IPS-18a (cell line): ENCODE measurements around the gene LONP2.
A peak's percentile ranks its signal among the peaks of the same experiment; 100 is the strongest.
"Not testable (repeated sequence)": the region's sequence is repeated elsewhere in the genome, so short reads cannot be mapped to it uniquely, and the experiment has no call there.

ENCODE experiments used
- H3K27ac ChIP-seq: one replicate; pipeline ENCODE4 v1.5.1; 2013; ENCODE audit warnings: low read length
- H3K27me3 ChIP-seq: one replicate; pipeline ENCODE4 v1.6.1; 2013; ENCODE audit warnings: mild to moderate bottlenecking, low read length; ENCODE audit not compliant: control insufficient read depth, insufficient read depth
- H3K36me3 ChIP-seq: one replicate; pipeline ENCODE4 v1.6.1; 2013; ENCODE audit warnings: low read depth, low read length; ENCODE audit not compliant: control insufficient read depth
- H3K4me1 ChIP-seq: one replicate; pipeline ENCODE4 v1.6.1; 2013; ENCODE audit warnings: low read depth, low read length; ENCODE audit not compliant: control insufficient read depth
- H3K4me3 ChIP-seq: one replicate; pipeline ENCODE4 v1.5.1; 2013; ENCODE audit warnings: low read length
- H3K9ac ChIP-seq: one replicate; pipeline ENCODE4 v1.6.1; 2013; ENCODE audit warnings: mild to moderate bottlenecking, low read length, moderate library complexity
- H3K9me3 ChIP-seq: one replicate; pipeline ENCODE4 v1.6.1; 2013; ENCODE audit warnings: low read depth, low read length; ENCODE audit not compliant: control insufficient read depth

LONP2 gene

GRCh38 chr16:48374255-48374654, 130.2 kb downstream of the LONP2 start:
- Histone ChIP-seq H3K9ac (no peak overlapping the region), H3K36me3 (no peaks in the 10 kb centered on the region), H3K9me3 (no peaks in the 10 kb centered on the region), H3K27ac (no peak overlapping the region), H3K4me3 (no peak overlapping the region), H3K27me3 (no peaks in the 10 kb centered on the region), H3K4me1 (peaks cover 32% of the 10 kb centered on the region)

- H3K9me3 ChIP-seq, H3K4me3 ChIP-seq, H3K27ac ChIP-seq, H3K9ac ChIP-seq, H3K27me3 ChIP-seq, H3K36me3 ChIP-seq: not testable (repeated sequence)
- H3K4me1 ChIP-seq, result peaks cover 43% of the 10 kb centered on the region
Measured at GRCh38 chr16:48377301-48377700, 133.2 kb downstream of the LONP2 start.

GRCh38 chr16:48378276-48378675, 134.2 kb downstream of the LONP2 start:
- H3K9ac ChIP-seq, result no peak overlapping the region
- no peak overlapping the region for H3K4me3 ChIP-seq
- no peaks in the 10 kb centered on the region for H3K36me3 ChIP-seq
- H3K9me3 ChIP-seq, result no peaks in the 10 kb centered on the region
- H3K4me1 ChIP-seq, result peaks cover 43% of the 10 kb centered on the region
- H3K27me3 ChIP-seq, result no peaks in the 10 kb centered on the region
- H3K27ac ChIP-seq, result no peak overlapping the region

GRCh38 chr16:48378836-48379235, 134.7 kb downstream of the LONP2 start:
- Histone ChIP-seq H3K4me3 (peak overlapping the region; percentile 9), H3K9me3 (no peaks in the 10 kb centered on the region), H3K36me3 (no peaks in the 10 kb centered on the region), H3K4me1 (peaks cover 39% of the 10 kb centered on the region), H3K27ac (no peak overlapping the region), H3K27me3 (no peaks in the 10 kb centered on the region), H3K9ac (no peak overlapping the region)

- H3K27ac ChIP-seq, result no peak overlapping the region
- no peaks in the 10 kb centered on the region for H3K27me3 ChIP-seq
- H3K4me1 ChIP-seq, result peaks cover 31% of the 10 kb centered on the region
- H3K36me3 ChIP-seq, result no peaks in the 10 kb centered on the region
- H3K9me3 ChIP-seq, result no peaks in the 10 kb centered on the region
- H3K4me3 ChIP-seq, result no peak overlapping the region
- no peak overlapping the region for H3K9ac ChIP-seq
Measured at GRCh38 chr16:48381201-48381600, 137.1 kb downstream of the LONP2 start.

- H3K9me3 ChIP-seq, result no peaks in the 10 kb centered on the region
- no peak overlapping the region for H3K9ac ChIP-seq
- H3K4me1 ChIP-seq, result peaks cover 31% of the 10 kb centered on the region
- H3K4me3 ChIP-seq, result no peak overlapping the region
- H3K36me3 ChIP-seq, result no peaks in the 10 kb centered on the region
- H3K27me3 ChIP-seq, result no peaks in the 10 kb centered on the region
- no peak overlapping the region for H3K27ac ChIP-seq
Measured at GRCh38 chr16:48382131-48382530, 138.0 kb downstream of the LONP2 start.

- peak overlapping the region; percentile 80 for H3K4me3 ChIP-seq
- no peaks in the 10 kb centered on the region for H3K9me3 ChIP-seq
- no peaks in the 10 kb centered on the region for H3K36me3 ChIP-seq
- H3K4me1 ChIP-seq, result peaks cover 31% of the 10 kb centered on the region
- no peaks in the 10 kb centered on the region for H3K27me3 ChIP-seq
- peak overlapping the region; percentile 92 for H3K9ac ChIP-seq
- peak overlapping the region; percentile 83 for H3K27ac ChIP-seq
Measured at GRCh38 chr16:48383009-48383876, 139.1 kb downstream of the LONP2 start.

- Histone ChIP-seq H3K27ac (peak overlapping the region; percentile 83), H3K9me3 (no peaks in the 10 kb centered on the region), H3K4me3 (peak overlapping the region; percentile 80), H3K36me3 (no peaks in the 10 kb centered on the region), H3K4me1 (peaks cover 26% of the 10 kb centered on the region), H3K9ac (peak overlapping the region; percentile 92), H3K27me3 (no peaks in the 10 kb centered on the region)
Measured at GRCh38 chr16:48383877-48384519, 139.9 kb downstream of the LONP2 start.

- Histone ChIP-seq H3K9ac (peak overlapping the region; percentile 92), H3K9me3 (no peaks in the 10 kb centered on the region), H3K4me3 (peak overlapping the region; percentile 80), H3K27ac (peak overlapping the region; percentile 83), H3K36me3 (no peaks in the 10 kb centered on the region), H3K4me1 (peaks cover 19% of the 10 kb centered on the region), H3K27me3 (no peaks in the 10 kb centered on the region)
Measured at GRCh38 chr16:48384520-48385252, 140.6 kb downstream of the LONP2 start.

- Histone ChIP-seq H3K4me3 (peak within 1 kb of the TSS; percentile 80), H3K9me3 (no peaks in the 10 kb centered on the region), H3K4me1 (peaks cover 13% of the 10 kb centered on the region), H3K27ac (peak within 1 kb of the TSS; percentile 91), H3K27me3 (no peaks in the 10 kb centered on the region), H3K9ac (peak within 1 kb of the TSS; percentile 92), H3K36me3 (no peaks in the 10 kb centered on the region)
Measured at GRCh38 chr16:48385253-48386150, 141.4 kb downstream of the LONP2 start, which contains the start of gene SIAH1. Gene SIAH1, minus strand, starts transcription at chr16:48385413. Its CDS starts 22,985 bp downstream, at chr16:48362428.
